GM18951 (cell line): ENCODE data around the gene C11orf91.

Experiments used
- POLR2A ChIP-seq: IDR thresholded peaks from 4 replicates; pipeline ENCODE4 v1.6.1; 2011; ENCODE audit warnings: mild to moderate bottlenecking; ENCODE audit not compliant: insufficient read length, insufficient read depth; ENCODE audit errors: extremely low read depth
- in situ Hi-C: fragments of 300-500 bp; cut with MboI; formaldehyde crosslinking; loops from one replicate; pipeline ENCODE4 v1.12.0; 2022; ENCODE audit warnings: low sequenced_read_pairs, mixed read lengths, inconsistent platforms; ENCODE audit not compliant: unreplicated experiment

Gene C11orf91

DNA sequence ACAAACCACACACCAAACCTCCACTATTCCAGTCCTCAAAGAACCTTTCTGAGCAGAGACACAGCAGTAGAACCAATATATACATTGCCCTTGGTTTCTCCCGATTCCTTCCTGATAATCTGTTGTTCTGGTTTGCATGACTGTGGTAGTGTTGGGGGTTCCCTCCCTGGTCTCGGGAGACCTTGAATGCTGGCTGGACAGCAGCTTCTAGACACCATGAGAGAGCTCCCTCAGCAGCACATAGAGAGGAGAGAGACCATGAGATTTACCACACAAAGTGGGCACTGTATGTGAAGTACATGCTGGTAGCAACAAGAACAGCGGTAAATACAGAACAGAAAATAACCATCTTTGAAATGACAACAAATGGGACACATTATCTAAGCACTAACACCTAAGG lies 2.6 kb downstream of the C11orf91 start:
- in situ Hi-C loops = no loop called here
- no peak for TF ChIP-seq POLR2A

- TF ChIP-seq POLR2A = no peak
- in situ Hi-C loops = no loop called here
Observed at GRCh38 chr11:33696931-33697638, 3.5 kb downstream of the C11orf91 start.

DNA sequence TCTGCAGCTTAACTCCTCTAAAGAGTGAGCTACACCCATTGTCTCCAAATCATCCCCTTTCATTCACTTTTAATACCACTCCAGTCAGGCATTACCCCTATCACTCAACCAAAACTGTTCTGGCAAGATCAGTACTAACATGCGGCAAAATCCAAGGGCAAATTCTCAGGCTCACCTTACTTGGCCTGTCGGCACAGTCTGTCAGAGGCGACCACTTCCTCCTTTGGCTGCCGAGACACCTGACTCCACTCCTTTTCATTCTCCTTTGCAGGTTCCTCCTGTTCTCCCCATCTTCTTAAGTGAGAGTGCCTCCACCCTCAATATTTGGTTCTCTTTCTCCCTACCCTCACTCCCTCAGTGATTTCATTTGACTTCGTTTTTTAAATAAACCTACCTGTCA lies 4.2 kb downstream of the C11orf91 start:
- in situ Hi-C loops = no loop called here
- no peak for TF ChIP-seq POLR2A

DNA sequence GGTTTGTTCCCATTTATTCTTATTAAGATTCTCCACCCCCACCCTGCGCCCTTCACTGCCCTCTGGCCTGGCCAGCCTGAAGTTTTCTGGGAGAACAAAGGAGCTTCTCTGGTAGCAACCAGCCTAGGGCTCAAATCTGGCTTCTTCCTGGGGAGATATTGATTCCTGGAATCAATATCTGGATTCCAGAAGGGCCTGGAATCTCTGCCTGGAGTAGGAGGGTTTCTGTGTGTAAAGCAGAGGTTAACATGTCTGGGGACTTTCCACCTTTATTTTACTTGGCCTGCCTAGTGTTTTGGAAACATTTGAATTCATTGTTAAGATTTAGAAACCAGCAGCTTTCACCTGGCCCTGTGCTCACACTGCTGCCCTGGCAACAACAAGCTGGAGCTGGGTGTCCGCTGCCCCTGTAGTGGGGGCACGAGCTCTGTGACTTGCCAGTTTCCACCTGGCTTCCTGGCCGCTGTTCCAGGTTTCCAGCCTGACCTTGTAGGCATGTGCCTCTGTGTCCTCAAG lies 5.5 kb downstream of the C11orf91 start:
- in situ Hi-C loops = no loop called here
- TF ChIP-seq POLR2A = no peak

DNA sequence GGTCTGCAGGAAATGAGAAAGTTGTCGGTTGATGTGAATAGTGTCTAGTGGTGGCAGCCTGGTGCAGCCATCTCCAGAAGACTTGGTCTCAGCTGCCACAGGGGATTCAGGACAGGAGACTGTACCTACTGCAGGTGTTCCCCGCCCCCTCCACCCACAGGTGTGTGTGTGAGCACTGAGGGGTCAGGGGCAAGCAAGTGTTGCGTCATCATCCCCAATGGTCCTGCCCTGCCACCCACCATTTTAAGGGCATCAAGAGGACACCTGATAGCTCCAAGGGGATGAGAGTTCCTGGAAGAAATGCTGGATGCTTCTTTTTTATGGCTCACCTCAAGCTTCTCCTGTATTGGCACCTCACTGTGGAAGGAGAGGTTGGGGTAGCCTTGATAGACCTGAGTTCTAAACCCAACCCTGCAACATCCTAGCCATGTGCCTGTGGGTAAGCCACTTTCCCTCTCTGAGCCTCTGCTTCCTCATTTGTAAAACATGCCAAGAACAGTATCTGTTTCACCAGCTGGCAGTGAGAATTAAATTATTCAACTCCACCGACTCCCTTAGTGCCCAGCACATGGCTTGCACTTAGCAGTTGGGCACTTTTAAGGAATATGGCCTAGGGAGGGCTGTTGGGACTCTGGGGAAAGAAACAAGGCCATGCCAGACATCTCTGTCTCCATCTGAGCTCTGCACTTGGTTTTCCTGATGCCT lies 6.1 kb downstream of the C11orf91 start:
- no peak for TF ChIP-seq POLR2A

GRCh38 chr11:33692541-33692940 lies 8.1 kb downstream of the C11orf91 start:
- in situ Hi-C loops = no loop called here
- TF ChIP-seq POLR2A = no peak

More for the DNA sequence above, 6.1 kb downstream of the C11orf91 start:
- in situ Hi-C loops = no loop called here

DNA sequence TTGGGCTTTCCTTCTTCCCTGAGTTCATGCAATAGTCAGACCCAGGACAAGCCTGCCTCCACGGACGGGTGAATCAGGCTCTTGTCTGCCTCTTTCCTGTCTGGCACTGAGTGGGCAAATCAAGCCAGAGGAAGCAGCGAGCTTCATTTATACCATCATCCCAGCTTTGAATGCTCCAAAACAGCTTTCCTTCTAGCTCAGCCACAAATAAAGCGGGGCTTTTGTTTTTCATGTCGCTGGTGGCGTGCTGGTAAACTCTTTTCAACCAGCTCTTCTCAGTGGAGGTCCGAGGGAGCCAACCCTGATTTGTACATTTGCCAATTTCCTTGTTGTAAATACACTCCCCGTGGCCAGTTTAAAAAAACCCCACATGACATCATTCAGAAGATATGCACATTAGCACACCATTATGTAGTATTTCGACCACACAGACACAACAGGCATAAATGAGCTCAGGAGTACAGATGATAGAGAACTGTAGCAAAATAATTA lies 8.6 kb downstream of the C11orf91 start:
- no peak for TF ChIP-seq POLR2A
- in situ Hi-C loops = no loop called here

DNA sequence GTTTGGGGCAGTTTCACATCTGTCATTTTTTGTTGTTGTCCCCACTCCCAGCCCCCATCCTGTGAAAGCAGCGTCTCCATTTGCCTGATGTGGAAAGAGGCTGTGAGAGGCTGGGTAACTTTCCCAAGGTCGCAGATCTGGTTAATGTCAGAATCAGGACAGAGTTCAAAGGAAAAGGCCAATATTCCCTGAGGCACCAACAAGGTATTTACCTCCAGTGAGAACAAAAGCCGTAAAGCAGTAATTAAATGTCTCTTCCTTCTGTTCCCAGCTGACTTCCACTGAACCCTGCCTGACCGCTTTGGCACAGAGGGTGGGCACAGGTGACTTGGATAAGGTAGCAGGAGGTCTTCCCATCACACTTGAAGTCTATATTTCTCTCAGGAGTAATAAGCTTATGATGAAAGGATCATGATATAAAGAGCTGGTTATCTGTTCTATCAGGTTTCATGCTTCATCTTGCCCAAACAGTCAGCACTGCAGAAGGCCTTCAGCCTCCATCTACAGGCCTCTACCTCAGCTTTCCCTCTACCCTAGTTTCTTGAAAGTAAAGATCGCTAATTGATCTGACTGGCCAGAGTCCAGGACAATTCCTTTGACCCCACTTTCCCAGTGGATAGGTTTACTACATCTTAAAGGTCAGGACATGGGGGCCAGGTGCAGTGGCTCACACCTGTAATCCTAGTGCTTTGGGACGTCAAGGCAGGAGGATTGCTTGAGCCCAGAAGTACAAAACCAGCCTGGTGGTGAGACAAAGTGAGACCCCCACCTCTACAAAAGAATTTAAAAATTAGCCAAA lies 9.4 kb downstream of the C11orf91 start:
- in situ Hi-C loops = no loop called here
- TF ChIP-seq POLR2A = no peak

DNA sequence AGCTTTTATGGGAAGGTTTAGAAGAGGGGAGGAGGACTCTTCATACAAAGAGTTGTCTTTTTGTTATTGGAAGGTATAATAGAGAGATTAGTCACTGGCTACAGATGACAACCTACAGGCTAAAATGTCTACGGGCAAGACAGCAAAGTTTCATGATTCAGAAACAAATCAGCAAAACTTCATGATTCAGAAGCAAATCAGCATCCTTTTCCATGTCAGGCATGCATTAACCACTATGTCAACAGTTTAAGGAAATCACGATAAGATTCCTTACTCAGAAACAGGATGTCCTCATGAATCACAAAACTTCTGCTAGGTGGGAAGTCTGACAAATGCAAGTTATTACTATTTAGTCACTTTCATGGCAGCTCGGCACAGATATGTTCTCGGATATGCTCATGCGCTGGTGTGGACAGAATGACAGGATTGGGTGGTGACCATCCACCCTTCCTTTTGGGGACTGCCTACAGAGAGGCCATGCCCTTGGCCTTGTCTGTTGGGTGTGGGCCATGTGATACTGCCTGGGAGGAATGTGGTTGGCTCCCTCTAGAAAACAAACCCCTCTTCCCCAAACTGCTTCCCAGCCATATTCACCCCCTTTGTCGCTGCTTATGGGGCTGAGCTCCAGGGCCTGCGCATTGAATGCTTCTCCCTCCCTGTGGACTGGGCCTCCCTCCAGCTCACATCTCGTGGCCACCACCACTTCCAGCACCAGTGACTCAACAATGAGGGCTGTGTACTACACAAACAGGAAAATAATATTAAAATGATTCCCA lies 10.1 kb downstream of the C11orf91 start:
- in situ Hi-C loops = no loop called here
- TF ChIP-seq POLR2A = no peak

GRCh38 chr11:33689501-33689900 lies 11.1 kb downstream of the C11orf91 start:
- in situ Hi-C loops = loop anchor here (5.0 kb wide), 1 partner anchor 327 kb away; no protein-coding TSS in a partner anchor

GRCh38 chr11:33689085-33689484 lies 11.5 kb downstream of the C11orf91 start:
- in situ Hi-C loops = loop anchor here (5.0 kb wide), 1 partner anchor 327 kb away; no protein-coding TSS in a partner anchor
- no peak for TF ChIP-seq POLR2A

More at GRCh38 chr11:33689501-33689900, 11.1 kb downstream of the C11orf91 start:
- no peak for TF ChIP-seq POLR2A
